Measurements from ENCODE around the gene HOXB1. TPM values are rescaled to one million over a fixed set of nuclear protein-coding genes. Genes with fewer than 3 reads are reported as not detected.

The HOXB1 gene
- total RNA-seq, 1 donor from 2014 or later: not detected

GRCh38 chr17:48550502-48551213 lies 19.8 kb upstream of the HOXB1 start:
- ATAC-seq (ENCODE audit: low read depth) (no peak), DNase-seq (no peak)
- intact Hi-C loops (cut with micrococcal nuclease): no loop called here
- Mint-ChIP-seq H3K27me3 (peaks cover 20% of the 10 kb centered on the region), H3K4me3 (no peak overlapping the region), H3K36me3 (ENCODE audit: low read depth) (no peaks in the 10 kb centered on the region), H3K27ac (no peak overlapping the region), H3K4me1 (peaks cover 12% of the 10 kb centered on the region), H3K9me3 (no peaks in the 10 kb centered on the region)
- CTCF ChIA-PET: no interaction called here
- POLR2A ChIA-PET: no interaction called here
- no peak for TF ChIP-seq CTCF (IDR thresholded peaks at IDR 0.05)

- CTCF ChIA-PET: no interaction called here
- no peak for DNase-seq
- no peak overlapping the region for H3K27ac Mint-ChIP-seq
- no peaks in the 10 kb centered on the region for H3K36me3 Mint-ChIP-seq (ENCODE audit: low read depth)
- intact Hi-C loops (cut with micrococcal nuclease): no loop called here
- ATAC-seq (ENCODE audit: low read depth): no peak
- no peak overlapping the region for H3K4me3 Mint-ChIP-seq
- H3K27me3 Mint-ChIP-seq: peaks cover 22% of the 10 kb centered on the region
- POLR2A ChIA-PET: no interaction called here
- peaks cover 9% of the 10 kb centered on the region for H3K4me1 Mint-ChIP-seq
- H3K9me3 Mint-ChIP-seq: no peaks in the 10 kb centered on the region
- TF ChIP-seq CTCF (IDR thresholded peaks at IDR 0.05): no peak
These were observed 19.2 kb upstream of the HOXB1 start for GRCh38 chr17:48549914-48550501.

- POLR2A ChIA-PET: no interaction called here
- CTCF ChIA-PET: no interaction called here
- no peaks in the 10 kb centered on the region for H3K9me3 Mint-ChIP-seq
- ATAC-seq (ENCODE audit: low read depth) (no peak), DNase-seq (no peak)
- no peaks in the 10 kb centered on the region for H3K36me3 Mint-ChIP-seq (ENCODE audit: low read depth)
- no peak overlapping the region for H3K4me3 Mint-ChIP-seq
- TF ChIP-seq CTCF (IDR thresholded peaks at IDR 0.05): no peak
- peaks cover 13% of the 10 kb centered on the region for H3K4me1 Mint-ChIP-seq
- peaks cover 22% of the 10 kb centered on the region for H3K27me3 Mint-ChIP-seq
- no peak overlapping the region for H3K27ac Mint-ChIP-seq
- intact Hi-C loops (cut with micrococcal nuclease): no loop called here
These were observed 18.4 kb upstream of the HOXB1 start for GRCh38 chr17:48549281-48549630.

GRCh38 chr17:48548523-48549280 lies 17.9 kb upstream of the HOXB1 start:
- Mint-ChIP-seq H3K36me3 (ENCODE audit: low read depth) (no peaks in the 10 kb centered on the region), H3K4me1 (peaks cover 17% of the 10 kb centered on the region), H3K27ac (no peak overlapping the region), H3K4me3 (peak overlapping the region; percentile 41), H3K27me3 (peaks cover 22% of the 10 kb centered on the region), H3K9me3 (no peaks in the 10 kb centered on the region)
- POLR2A ChIA-PET: no interaction called here
- TF ChIP-seq CTCF (IDR thresholded peaks at IDR 0.05): no peak
- ATAC-seq (ENCODE audit: low read depth) (no peak), DNase-seq (no peak)
- CTCF ChIA-PET: interaction anchor here (0.6 kb wide), 1 partner anchor 19 kb away, joined by 3 read pairs; no protein-coding TSS in a partner anchor
- intact Hi-C loops (cut with micrococcal nuclease): no loop called here

Data from activated B cell treated with CpG ODN at 0.5 μM for 24 hours (primary cell).